DND-41 (cell line): ENCODE measurements around the gene PPFIBP1.
"Not testable (repeated sequence)": the region's sequence is repeated elsewhere in the genome, so short reads cannot be mapped to it uniquely, and the experiment has no call there.

Experiments
- ATAC-seq: fragments of 200-7000 bp; cut with Tn5 transposase; 3 replicates; pipeline ENCODE4 v1.9.1; 2021; ENCODE audit warnings: low read depth; ENCODE audit not compliant: insufficient read depth
- DNase-seq: peaks from one replicate; pipeline ENCODE4 v3.0.0-alpha.2; 2020
- H2AFZ ChIP-seq: 2 replicates; pipeline ENCODE4 v1.6.0; 2012; ENCODE audit warnings: low read depth, low read length
- H3K27ac ChIP-seq: 2 replicates; pipeline ENCODE4 v1.5.1; 2012; ENCODE audit warnings: low read length, inconsistent platforms
- H3K27me3 ChIP-seq: fragments of 200-600 bp; sonication (generic); 2 replicates; pipeline ENCODE4 v1.6.0; 2012; ENCODE audit warnings: low read length, mild to moderate bottlenecking, inconsistent platforms; ENCODE audit not compliant: insufficient read depth, poor library complexity
- H3K36me3 ChIP-seq: 2 replicates; pipeline ENCODE4 v1.5.1; 2012; ENCODE audit warnings: low read length, inconsistent platforms; ENCODE audit not compliant: insufficient read depth
- H3K4me1 ChIP-seq: 2 replicates; pipeline ENCODE4 v1.5.1; 2012; ENCODE audit warnings: mild to moderate bottlenecking, low read length; ENCODE audit not compliant: insufficient read depth
- H3K4me2 ChIP-seq: 2 replicates; pipeline ENCODE4 v1.6.0; 2012; ENCODE audit warnings: mild to moderate bottlenecking, moderate library complexity, low read length, inconsistent platforms; ENCODE audit not compliant: insufficient read depth
- H3K4me3 ChIP-seq, 2 experiments: fragments of 200-600 bp in 1 of 2; shearing (Covaris generic) in 1 of 2; 2 replicates each; pipeline ENCODE4 v1.5.1; 2012 to 2016; ENCODE audit warnings: inconsistent platforms in 2 of 2, low read length in 2 of 2, mild to moderate bottlenecking in 2 of 2, low read depth in 1 of 2, moderate library complexity in 1 of 2
- H3K79me2 ChIP-seq: 2 replicates; pipeline ENCODE4 v1.6.0; 2012; ENCODE audit warnings: low read length, inconsistent platforms; ENCODE audit not compliant: insufficient read depth
- H3K9ac ChIP-seq: 2 replicates; pipeline ENCODE4 v1.6.0; 2012; ENCODE audit warnings: low read depth, mild to moderate bottlenecking, inconsistent platforms, low read length, moderate library complexity
- H3K9me3 ChIP-seq: 2 replicates; pipeline ENCODE4 v1.5.1; 2012; ENCODE audit warnings: low read length, moderate library complexity, mild to moderate bottlenecking, inconsistent platforms; ENCODE audit not compliant: insufficient read depth, severe bottlenecking
- H4K20me1 ChIP-seq: 2 replicates; pipeline ENCODE4 v1.6.0; 2012; ENCODE audit warnings: low read length; ENCODE audit not compliant: insufficient read depth
- CTCF ChIP-seq: IDR thresholded peaks from 2 replicates; pipeline ENCODE4 v1.5.1; 2012; ENCODE audit warnings: borderline replicate concordance, low read length, moderate library complexity, mild to moderate bottlenecking; ENCODE audit not compliant: poor library complexity, severe bottlenecking; ENCODE audit errors: extremely low read depth
- EZH2 ChIP-seq: IDR thresholded peaks from 3 replicates; pipeline ENCODE4 v1.6.1; 2012; ENCODE audit warnings: borderline replicate concordance, low read depth, mild to moderate bottlenecking, moderate library complexity, low read length, inconsistent platforms; ENCODE audit not compliant: severe bottlenecking

Gene PPFIBP1

GRCh38 chr12:27631365-27631764 is 107.4 kb downstream of the PPFIBP1 start:
- H3K4me3 ChIP-seq = no peak overlapping the region
- ATAC-seq (no peak), DNase-seq (no peak)
- H3K4me1 ChIP-seq = 0 out of 2 replicates have a peak, but pooled peaks cover 5% of the 10 kb centered on the region
- H2AFZ ChIP-seq = no peak overlapping the region
- TF ChIP-seq EZH2 (no peak), CTCF (no peak)
- no peak overlapping the region for H3K4me2 ChIP-seq
- no peaks in the 10 kb centered on the region for H3K36me3 ChIP-seq
- H4K20me1 ChIP-seq = no peaks in the 10 kb centered on the region
- no peak overlapping the region for H3K9ac ChIP-seq
- no peaks in the 10 kb centered on the region for H3K9me3 ChIP-seq
- H3K79me2 ChIP-seq = no peaks in the 10 kb centered on the region
- no peak overlapping the region for H3K27ac ChIP-seq
- H3K27me3 ChIP-seq = no peaks in the 10 kb centered on the region

- no peak overlapping the region for H3K27ac ChIP-seq
- TF ChIP-seq CTCF = no peak
- no peak for TF ChIP-seq EZH2
- no peaks in the 10 kb centered on the region for H3K36me3 ChIP-seq
- no peaks in the 10 kb centered on the region for H3K27me3 ChIP-seq
- H4K20me1 ChIP-seq = no peaks in the 10 kb centered on the region
- no peak overlapping the region for H3K4me2 ChIP-seq
- H2AFZ ChIP-seq = no peak overlapping the region
- H3K4me1 ChIP-seq = 0 out of 2 replicates have a peak, but pooled peaks cover 5% of the 10 kb centered on the region
- H3K9me3 ChIP-seq = no peaks in the 10 kb centered on the region
- ATAC-seq = no peak
- no peak for DNase-seq
- no peaks in the 10 kb centered on the region for H3K79me2 ChIP-seq
- H3K4me3 ChIP-seq = no peak overlapping the region
- H3K9ac ChIP-seq = no peak overlapping the region
Measured at GRCh38 chr12:27631813-27632491, 107.9 kb downstream of the PPFIBP1 start.

- no peak for ATAC-seq
- H3K4me1 ChIP-seq = no peaks in the 10 kb centered on the region
- no peaks in the 10 kb centered on the region for H4K20me1 ChIP-seq
- H3K36me3 ChIP-seq = no peaks in the 10 kb centered on the region
- H3K9ac ChIP-seq = no peak overlapping the region
- TF ChIP-seq CTCF (peak; percentile 67), EZH2 (no peak)
- H3K4me2 ChIP-seq = no peak overlapping the region
- no peak for DNase-seq
- no peak overlapping the region for H3K4me3 ChIP-seq
- H3K9me3 ChIP-seq = no peaks in the 10 kb centered on the region
- H3K79me2 ChIP-seq = no peaks in the 10 kb centered on the region
- no peak overlapping the region for H2AFZ ChIP-seq
- no peaks in the 10 kb centered on the region for H3K27me3 ChIP-seq
- H3K27ac ChIP-seq = no peak overlapping the region
Measured at GRCh38 chr12:27635349-27635972, 111.5 kb downstream of the PPFIBP1 start.

- H3K4me1 ChIP-seq, ATAC-seq, DNase-seq, H3K79me2 ChIP-seq, H3K4me2 ChIP-seq, H3K36me3 ChIP-seq, H3K9ac ChIP-seq, H3K4me3 ChIP-seq, H2AFZ ChIP-seq, H4K20me1 ChIP-seq, H3K9me3 ChIP-seq, H3K27ac ChIP-seq, H3K27me3 ChIP-seq: not testable (repeated sequence)
Measured at GRCh38 chr12:27636569-27636968, 112.6 kb downstream of the PPFIBP1 start.
